Measurements from ENCODE around the gene PRKAG2. TPM values are rescaled to one million over a fixed set of nuclear protein-coding genes. Genes with fewer than 3 reads are reported as not detected.

PRKAG2 gene
- total and polyA plus RNA-seq, 4 donors, result 3.6 to 25.1 (median 16.8) TPM

- Histone ChIP-seq H3K27me3 (ENCODE audit: control insufficient read depth in 4 of 4, insufficient read depth in 4 of 4, low read length in 3 of 4) (no peaks in the 10 kb centered on the region), H3K9me3 (ENCODE audit: control insufficient read depth in 4 of 4, low read length in 3 of 4) (no peaks in the 10 kb centered on the region), H3K27ac (ENCODE audit: low read depth in 1 of 2, low read length in 2 of 2) (no peak overlapping the region), H3K9ac (ENCODE audit: low read depth in 1 of 2, low read length in 2 of 2) (no peak overlapping the region), H3K4me1 (ENCODE audit: control insufficient read depth in 4 of 4, insufficient read depth in 4 of 4, low read length in 3 of 4) (peaks cover 2 to 16% (median 8%) of the 10 kb centered on the region in 4 donors), H3K4me3 (ENCODE audit: low read depth in 1 of 3, low read length in 3 of 3) (no peak overlapping the region), H3K36me3 (ENCODE audit: control insufficient read depth in 4 of 4, insufficient read depth in 3 of 4, low read depth in 1 of 4, low read length in 3 of 4) (no peaks in the 10 kb centered on the region)
- DNase-seq (ENCODE audit: low spot score), result no peak
- TF ChIP-seq ZBTB33 (IDR thresholded peaks at IDR 0.05) (no peak), SP1 (IDR thresholded peaks at IDR 0.05) (peak; percentile 12), HNF4A (conservative IDR thresholded peaks at IDR 0.05) (no peak), YY1 (IDR thresholded peaks at IDR 0.05) (no peak), FOXA2 (IDR thresholded peaks at IDR 0.05) (no peak), JUND (IDR thresholded peaks at IDR 0.05) (no peak)
- 28% methylated on average over 3 of the region's 3 CpGs for WGBS
These were observed 326.1 kb downstream of the PRKAG2 start for GRCh38 chr7:151550656-151551286.

- 95% methylated on average over 6 of the region's 6 CpGs for WGBS
- Histone ChIP-seq H3K27me3 (ENCODE audit: control insufficient read depth in 4 of 4, insufficient read depth in 4 of 4, low read length in 3 of 4) (no peaks in the 10 kb centered on the region), H3K9me3 (ENCODE audit: control insufficient read depth in 4 of 4, low read length in 3 of 4) (no peaks in the 10 kb centered on the region), H3K36me3 (ENCODE audit: control insufficient read depth in 4 of 4, insufficient read depth in 3 of 4, low read depth in 1 of 4, low read length in 3 of 4) (no peaks in the 10 kb centered on the region), H3K9ac (ENCODE audit: low read depth in 1 of 2, low read length in 2 of 2) (no peak overlapping the region), H3K4me3 (ENCODE audit: low read depth in 1 of 3, low read length in 3 of 3) (no peak overlapping the region), H3K4me1 (ENCODE audit: control insufficient read depth in 4 of 4, insufficient read depth in 4 of 4, low read length in 3 of 4) (peaks cover 2 to 16% (median 8%) of the 10 kb centered on the region in 4 donors), H3K27ac (ENCODE audit: low read depth in 1 of 2, low read length in 2 of 2) (no peak overlapping the region)
- DNase-seq (ENCODE audit: low spot score), result no peak
- no peak for TF ChIP-seq RAD21 (IDR thresholded peaks at IDR 0.05)
- no peak for TF ChIP-seq FOXA2 (IDR thresholded peaks at IDR 0.05)
- TF ChIP-seq GABPA (IDR thresholded peaks at IDR 0.05 in 1 of 2, conservative IDR thresholded peaks at IDR 0.05 in 1 of 2), result no peak
- no peak for TF ChIP-seq TAF1 (conservative IDR thresholded peaks at IDR 0.05)
- TF ChIP-seq YY1 (IDR thresholded peaks at IDR 0.05), result no peak
- TF ChIP-seq HNF4A (conservative IDR thresholded peaks at IDR 0.05), result no peak
- TF ChIP-seq CTCF (IDR thresholded peaks at IDR 0.05; ENCODE audit: low read depth, low read length, missing input control), result no peak
- TF ChIP-seq RXRA (IDR thresholded peaks at IDR 0.05), result no peak
- TF ChIP-seq ATF3 (IDR thresholded peaks at IDR 0.05), result no peak
- TF ChIP-seq HNF4G (IDR thresholded peaks at IDR 0.05), result no peak
- TF ChIP-seq JUND (IDR thresholded peaks at IDR 0.05), result no peak
- no peak for TF ChIP-seq FOXA1 (IDR thresholded peaks at IDR 0.05)
- no peak for TF ChIP-seq REST (IDR thresholded peaks at IDR 0.05)
- TF ChIP-seq MAX (IDR thresholded peaks at IDR 0.05), result no peak
- no peak for TF ChIP-seq ZBTB33 (IDR thresholded peaks at IDR 0.05)
- no peak for TF ChIP-seq SP1 (IDR thresholded peaks at IDR 0.05)
- no peak for TF ChIP-seq NR2F2 (IDR thresholded peaks at IDR 0.05)
- TF ChIP-seq EGR1 (IDR thresholded peaks at IDR 0.05; ENCODE audit: low read depth in 2 of 2), result no peak
These were observed 327.3 kb downstream of the PRKAG2 start for GRCh38 chr7:151549644-151550043.
